ENCODE measurements around the gene ZSCAN1.

Gene ZSCAN1

GRCh38 chr19:58033741-58034476 is at the start of gene ZSCAN1:
TSS of gene ZSCAN1 (plus strand) at chr19:58034025. CDS start at chr19:58037837, 3,812 bp downstream.
- TF ChIP-seq CTCF (IDR thresholded peaks at IDR 0.05; ENCODE audit: low read depth, low read length, missing control alignments): no peak
- DNase-seq (ENCODE audit: low read depth): no peak
- peak within 1 kb of the TSS; percentile 19 for H3K4me3 ChIP-seq (ENCODE audit: low read depth, low read length)
- in situ Hi-C loops (cut with HindIII; ENCODE audit: low sequenced_read_pairs): no loop called here

GRCh38 chr19:57992841-57993240 is 41.0 kb upstream of the ZSCAN1 start:
- no peak for TF ChIP-seq CTCF (IDR thresholded peaks at IDR 0.05; ENCODE audit: low read depth, low read length, missing control alignments)
- DNase-seq (ENCODE audit: low read depth): no peak
- H3K4me3 ChIP-seq (ENCODE audit: low read depth, low read length): no peak overlapping the region
- in situ Hi-C loops (cut with HindIII; ENCODE audit: low sequenced_read_pairs): no loop called here

- in situ Hi-C loops (cut with HindIII; ENCODE audit: low sequenced_read_pairs): no loop called here
- H3K4me3 ChIP-seq (ENCODE audit: low read depth, low read length): no peak overlapping the region
- no peak for TF ChIP-seq CTCF (IDR thresholded peaks at IDR 0.05; ENCODE audit: low read depth, low read length, missing control alignments)
- no peak for DNase-seq (ENCODE audit: low read depth)
These were observed 33.1 kb upstream of the ZSCAN1 start for GRCh38 chr19:58000677-58001076.

- TF ChIP-seq CTCF (IDR thresholded peaks at IDR 0.05; ENCODE audit: low read depth, low read length, missing control alignments): no peak
- peak overlapping the region; percentile 65 for H3K4me3 ChIP-seq (ENCODE audit: low read depth, low read length)
- in situ Hi-C loops (cut with HindIII; ENCODE audit: low sequenced_read_pairs): no loop called here
- no peak for DNase-seq (ENCODE audit: low read depth)
These were observed 31.9 kb upstream of the ZSCAN1 start for GRCh38 chr19:58001895-58002369.

- TF ChIP-seq CTCF (IDR thresholded peaks at IDR 0.05; ENCODE audit: low read depth, low read length, missing control alignments): no peak
- peak; percentile 63 for DNase-seq (ENCODE audit: low read depth)
- in situ Hi-C loops (cut with HindIII; ENCODE audit: low sequenced_read_pairs): no loop called here
- peak within 1 kb of the TSS; percentile 65 for H3K4me3 ChIP-seq (ENCODE audit: low read depth, low read length)
These were observed 31.2 kb upstream of the ZSCAN1 start, which contains the start of gene ZNF606 for GRCh38 chr19:58002384-58003173. TSS of gene ZNF606 (minus strand) at chr19:58002820. CDS start at chr19:58001319, 1,501 bp downstream.

GRCh38 chr19:58003174-58003828 is 30.5 kb upstream of the ZSCAN1 start:
- TF ChIP-seq CTCF (IDR thresholded peaks at IDR 0.05; ENCODE audit: low read depth, low read length, missing control alignments): no peak
- DNase-seq (ENCODE audit: low read depth): no peak
- H3K4me3 ChIP-seq (ENCODE audit: low read depth, low read length): peak overlapping the region; percentile 65
- in situ Hi-C loops (cut with HindIII; ENCODE audit: low sequenced_read_pairs): no loop called here

All from astrocyte of the cerebellum (primary cell).